Neural crest cell (in vitro differentiated cells): Measurements from ENCODE around the gene PWWP2B. TPM values are rescaled to one million over a fixed set of nuclear protein-coding genes. Genes with fewer than 3 reads are reported as not detected.

ENCODE experiments used
- DNase-seq: peaks from one replicate; pipeline ENCODE4 v3.0.0; 2021; ENCODE audit warnings: low read depth, mixed read lengths, low spot score
- H3K27ac Mint-ChIP-seq: one replicate; pipeline ENCODE4 v1.8.0; 2021; ENCODE audit warnings: mild to moderate bottlenecking, mixed read lengths; ENCODE audit not compliant: unreplicated experiment
- H3K27me3 Mint-ChIP-seq: 2 replicates; pipeline ENCODE4 v1.8.0; 2021; ENCODE audit warnings: low read depth, mild to moderate bottlenecking, mixed read lengths
- H3K36me3 Mint-ChIP-seq: 2 replicates; pipeline ENCODE4 v1.8.0; 2021; ENCODE audit warnings: low read depth, mild to moderate bottlenecking, mixed read lengths
- H3K4me1 Mint-ChIP-seq: 2 replicates; pipeline ENCODE4 v1.8.0; 2021; ENCODE audit warnings: mixed read lengths
- H3K4me3 Mint-ChIP-seq: one replicate; pipeline ENCODE4 v1.8.0; 2021; ENCODE audit warnings: mild to moderate bottlenecking, mixed read lengths
- H3K9me3 Mint-ChIP-seq: 2 replicates; pipeline ENCODE4 v1.8.0; 2021; ENCODE audit warnings: mixed read lengths
- CTCF ChIP-seq: fragments of 200-600 bp; sonication (generic); conservative IDR thresholded peaks from 2 replicates; pipeline ENCODE4 v1.5.0; 2021; ENCODE audit warnings: antibody characterized with exemption, mild to moderate bottlenecking
- total RNA-seq: library from RNA; stranded (reverse); gene quantifications from 2 replicates; pipeline ENCODE4 v1.2.1, GENCODE V29; 2021

PWWP2B gene
- total RNA-seq, 1 donor from 2014 or later = 14.2 TPM

- Mint-ChIP-seq H3K9me3 (no peaks in the 10 kb centered on the region), H3K4me1 (peaks cover 9% of the 10 kb centered on the region), H3K27me3 (no peaks in the 10 kb centered on the region), H3K27ac (no peak overlapping the region), H3K4me3 (peak overlapping the region; percentile 34), H3K36me3 (no peaks in the 10 kb centered on the region)
- DNase-seq = no peak
- TF ChIP-seq CTCF = no peak
Observed at GRCh38 chr10:132400547-132401151, 3.6 kb downstream of the PWWP2B start.

DNA sequence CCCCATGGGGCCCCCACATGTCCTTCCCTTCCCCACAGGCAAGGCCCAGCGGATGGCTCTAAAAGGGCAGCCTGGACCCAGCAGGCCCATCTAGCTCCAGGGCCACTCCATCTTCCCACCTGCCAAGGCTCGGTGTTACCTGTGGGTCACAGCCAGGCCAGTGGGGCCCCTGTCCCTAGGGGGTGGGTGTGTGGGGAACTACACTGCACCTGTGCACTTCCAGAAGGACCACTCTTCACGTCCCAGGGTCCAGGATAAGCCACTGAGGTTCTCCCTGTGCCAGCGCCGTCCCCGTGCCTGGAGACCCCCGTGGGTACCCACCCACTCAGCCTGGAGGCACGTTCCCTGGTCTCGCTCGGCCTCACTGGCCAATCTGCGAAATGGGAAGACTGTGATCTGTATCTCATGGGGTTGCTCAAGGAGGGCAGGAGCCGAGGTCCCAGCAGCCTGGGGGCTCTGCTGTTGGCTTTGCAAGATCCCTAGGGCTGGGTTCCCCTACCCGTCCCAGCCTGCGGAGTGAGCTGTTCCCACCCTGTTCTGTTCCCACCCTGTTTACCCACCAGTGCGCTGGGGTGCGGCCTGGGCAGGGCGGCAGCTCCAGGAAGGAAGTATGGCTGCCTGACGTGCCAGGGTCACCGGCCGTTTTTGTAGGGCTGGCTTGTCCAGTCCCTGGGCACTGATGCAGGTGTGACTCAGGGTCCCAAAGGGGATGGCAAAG is 4.6 kb downstream of the PWWP2B start:
- Mint-ChIP-seq H3K4me1 (peaks cover 9% of the 10 kb centered on the region), H3K27me3 (no peaks in the 10 kb centered on the region), H3K36me3 (no peaks in the 10 kb centered on the region), H3K9me3 (no peaks in the 10 kb centered on the region), H3K4me3 (no peak overlapping the region), H3K27ac (no peak overlapping the region)
- TF ChIP-seq CTCF = no peak
- DNase-seq = no peak

GRCh38 chr10:132402781-132403241 is 5.8 kb downstream of the PWWP2B start:
- no peak for DNase-seq
- H3K27ac Mint-ChIP-seq = no peak overlapping the region
- peaks cover 5% of the 10 kb centered on the region for H3K4me1 Mint-ChIP-seq

GRCh38 chr10:132403511-132404168 is 6.6 kb downstream of the PWWP2B start:
- Mint-ChIP-seq H3K4me3 (no peak overlapping the region), H3K9me3 (no peaks in the 10 kb centered on the region)

More at GRCh38 chr10:132402781-132403241, 5.8 kb downstream of the PWWP2B start:
- Mint-ChIP-seq H3K4me3 (no peak overlapping the region), H3K9me3 (no peaks in the 10 kb centered on the region), H3K36me3 (no peaks in the 10 kb centered on the region), H3K27me3 (no peaks in the 10 kb centered on the region)
- no peak for TF ChIP-seq CTCF

More at GRCh38 chr10:132403511-132404168, 6.6 kb downstream of the PWWP2B start:
- Mint-ChIP-seq H3K4me1 (no peaks in the 10 kb centered on the region), H3K36me3 (no peaks in the 10 kb centered on the region), H3K27me3 (no peaks in the 10 kb centered on the region), H3K27ac (no peak overlapping the region)
- DNase-seq = no peak
- no peak for TF ChIP-seq CTCF
